Choroid plexus epithelial cell (primary cell): Measurements from ENCODE around the gene GAB3.

Experiments
- DNase-seq: peaks from one replicate; pipeline ENCODE4 v3.0.0-alpha.2; 2010; ENCODE audit warnings: low read depth
- H3K4me3 ChIP-seq: 2 replicates; pipeline ENCODE4 v1.5.1; 2011; ENCODE audit warnings: low read depth, mild to moderate bottlenecking, control low read depth, low read length, moderate library complexity
- TF ChIP-seq, protein P1 (sequence below): conservative IDR thresholded peaks from 2 replicates; pipeline ENCODE4 v1.5.1; 2011; ENCODE audit warnings: low read depth, mild to moderate bottlenecking, control low read depth, inconsistent platforms, low read length, moderate library complexity

GAB3 gene

DNA sequence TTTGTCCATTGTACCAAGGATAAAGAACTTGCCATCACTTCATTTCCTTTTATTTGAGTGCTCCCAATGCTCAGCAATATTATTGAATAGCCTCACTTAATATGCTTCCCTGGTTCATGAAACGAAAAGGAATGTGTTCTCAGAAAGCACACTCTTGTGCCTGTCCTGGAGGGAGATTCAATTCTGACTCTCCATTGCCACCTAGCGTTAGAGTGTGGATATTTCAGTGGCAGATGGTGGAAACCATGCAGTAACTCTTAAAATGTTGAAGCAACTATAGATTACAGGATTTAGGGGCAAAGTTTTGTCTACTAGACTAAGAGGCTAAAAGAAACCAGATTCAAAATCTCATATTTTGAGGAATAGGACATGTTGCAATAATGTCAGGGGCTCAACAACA, 36.0 kb downstream of the GAB3 start:
- peak; percentile 69 for DNase-seq
- no peak overlapping the region for H3K4me3 ChIP-seq
- TF ChIP-seq, protein P1, sequence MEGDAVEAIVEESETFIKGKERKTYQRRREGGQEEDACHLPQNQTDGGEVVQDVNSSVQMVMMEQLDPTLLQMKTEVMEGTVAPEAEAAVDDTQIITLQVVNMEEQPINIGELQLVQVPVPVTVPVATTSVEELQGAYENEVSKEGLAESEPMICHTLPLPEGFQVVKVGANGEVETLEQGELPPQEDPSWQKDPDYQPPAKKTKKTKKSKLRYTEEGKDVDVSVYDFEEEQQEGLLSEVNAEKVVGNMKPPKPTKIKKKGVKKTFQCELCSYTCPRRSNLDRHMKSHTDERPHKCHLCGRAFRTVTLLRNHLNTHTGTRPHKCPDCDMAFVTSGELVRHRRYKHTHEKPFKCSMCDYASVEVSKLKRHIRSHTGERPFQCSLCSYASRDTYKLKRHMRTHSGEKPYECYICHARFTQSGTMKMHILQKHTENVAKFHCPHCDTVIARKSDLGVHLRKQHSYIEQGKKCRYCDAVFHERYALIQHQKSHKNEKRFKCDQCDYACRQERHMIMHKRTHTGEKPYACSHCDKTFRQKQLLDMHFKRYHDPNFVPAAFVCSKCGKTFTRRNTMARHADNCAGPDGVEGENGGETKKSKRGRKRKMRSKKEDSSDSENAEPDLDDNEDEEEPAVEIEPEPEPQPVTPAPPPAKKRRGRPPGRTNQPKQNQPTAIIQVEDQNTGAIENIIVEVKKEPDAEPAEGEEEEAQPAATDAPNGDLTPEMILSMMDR: peak; percentile 69

DNA sequence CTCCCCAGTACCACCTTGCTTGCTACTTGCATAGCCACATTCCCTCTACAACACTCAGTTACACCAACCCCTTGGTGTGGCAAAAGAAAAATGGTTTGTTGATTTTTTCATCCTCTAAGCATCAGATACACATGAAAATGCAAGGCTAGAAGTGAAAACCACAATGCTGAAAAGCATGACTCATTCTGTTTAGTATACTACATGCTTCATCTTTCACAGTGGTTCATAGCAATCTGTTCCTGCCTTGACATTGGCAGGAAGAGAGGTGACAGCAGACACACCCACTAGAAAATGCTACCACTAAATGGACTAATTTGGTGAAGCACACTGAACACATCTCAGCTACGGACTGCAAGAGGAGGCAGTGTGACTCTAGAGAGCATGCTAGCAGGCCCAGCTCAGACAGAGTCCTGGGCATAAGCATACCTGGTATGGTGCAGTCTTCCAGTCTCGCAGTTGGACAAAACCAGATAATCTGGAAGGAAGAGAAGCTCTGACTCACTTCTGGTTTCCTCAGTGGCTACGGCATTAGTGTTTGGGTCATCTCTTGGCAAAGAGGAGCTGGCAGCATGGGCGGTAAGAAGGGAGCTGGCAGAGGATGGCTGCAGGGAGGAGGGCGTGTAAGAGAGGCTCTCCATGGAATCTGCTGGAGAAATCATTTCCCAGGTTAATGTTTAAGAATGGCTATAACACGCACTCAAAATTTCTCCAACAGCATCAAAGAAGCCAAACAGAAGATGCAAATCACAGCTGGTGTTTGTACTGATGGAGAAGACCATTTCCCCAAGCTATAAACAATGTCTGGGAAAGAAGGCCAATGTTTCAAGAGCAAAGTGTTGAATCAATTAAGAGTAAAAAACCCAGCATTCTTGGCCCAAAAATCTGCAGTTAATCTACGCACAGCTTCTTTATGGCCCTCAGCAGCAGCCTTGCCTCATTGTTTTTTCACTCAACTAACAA, 37.8 kb downstream of the GAB3 start:
- DNase-seq: peak; percentile 78
- TF ChIP-seq, protein P1: no peak
- H3K4me3 ChIP-seq: no peak overlapping the region

DNA sequence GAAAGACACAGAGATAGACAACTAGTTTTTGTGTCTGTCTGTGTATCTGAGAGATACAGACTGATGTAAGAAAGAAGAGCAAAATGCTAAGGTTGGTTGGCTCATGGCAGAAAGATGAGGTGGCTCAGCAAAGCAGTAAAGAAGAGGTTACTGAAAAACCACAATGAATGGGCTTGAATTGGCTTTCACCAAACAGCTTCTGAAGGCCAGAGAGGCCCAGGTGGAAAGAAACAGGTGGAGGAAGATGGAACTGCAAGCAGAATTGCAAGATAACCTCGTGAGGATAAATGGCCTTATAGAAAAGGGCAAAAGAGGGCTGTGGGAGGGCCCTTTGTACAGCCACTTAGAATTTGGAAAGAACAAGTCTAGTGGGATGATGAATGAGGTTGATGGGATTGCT, 39.6 kb downstream of the GAB3 start:
- TF ChIP-seq, protein P1: no peak
- no peak for DNase-seq

DNA sequence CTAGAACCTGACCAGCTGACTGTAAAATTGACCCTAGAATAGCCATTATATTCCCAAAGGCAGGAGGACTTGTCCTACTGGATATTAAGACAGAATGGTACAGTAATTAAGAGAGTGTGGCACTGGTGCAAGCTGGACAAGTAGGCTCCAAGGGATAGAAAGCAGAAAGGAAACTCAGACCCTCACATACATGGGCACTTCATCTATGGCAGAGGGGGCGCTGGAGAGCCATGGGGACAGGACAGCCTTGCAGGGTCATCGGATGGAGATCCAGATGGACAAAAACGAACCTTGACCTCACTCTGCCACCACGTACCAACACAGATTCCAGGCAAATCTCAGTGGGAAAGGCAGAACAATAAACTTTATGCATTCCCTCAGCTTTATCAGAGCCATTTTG, 40.6 kb downstream of the GAB3 start:
- no peak for DNase-seq
- TF ChIP-seq, protein P1: no peak
- no peak overlapping the region for H3K4me3 ChIP-seq

More for the DNA sequence above, 39.6 kb downstream of the GAB3 start:
- no peak overlapping the region for H3K4me3 ChIP-seq

DNA sequence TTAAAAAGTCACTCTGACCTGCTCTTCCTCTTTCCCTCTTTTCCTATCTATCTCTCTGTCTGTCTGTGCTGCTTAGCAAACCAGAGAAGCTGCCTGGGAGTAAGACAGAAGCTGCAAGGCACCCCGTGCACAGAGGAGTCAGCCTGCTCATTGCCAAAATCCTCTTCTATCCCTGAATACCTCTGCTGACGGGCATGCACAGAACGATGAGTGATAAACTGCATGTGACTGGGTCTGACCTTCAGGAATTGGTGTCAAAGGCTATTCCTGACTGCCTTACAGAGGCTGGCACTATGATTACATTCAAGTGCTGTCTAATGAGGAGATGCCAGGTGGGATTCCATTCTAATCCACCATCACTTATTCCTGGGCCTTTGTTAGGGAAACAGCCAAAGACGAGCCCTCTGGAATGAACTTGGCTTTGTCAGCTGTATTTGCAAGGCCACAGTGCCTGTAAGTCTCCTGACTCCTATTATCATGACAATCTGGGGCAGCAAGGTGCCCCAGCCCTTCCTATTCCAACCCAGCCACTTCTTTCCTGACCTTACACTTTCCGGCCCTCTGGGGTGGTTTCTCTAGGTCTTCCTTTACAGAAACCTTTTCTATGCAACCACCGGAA, 52.1 kb downstream of the GAB3 start:
- DNase-seq: no peak
- TF ChIP-seq, protein P1: no peak
- H3K4me3 ChIP-seq: no peak overlapping the region

DNA sequence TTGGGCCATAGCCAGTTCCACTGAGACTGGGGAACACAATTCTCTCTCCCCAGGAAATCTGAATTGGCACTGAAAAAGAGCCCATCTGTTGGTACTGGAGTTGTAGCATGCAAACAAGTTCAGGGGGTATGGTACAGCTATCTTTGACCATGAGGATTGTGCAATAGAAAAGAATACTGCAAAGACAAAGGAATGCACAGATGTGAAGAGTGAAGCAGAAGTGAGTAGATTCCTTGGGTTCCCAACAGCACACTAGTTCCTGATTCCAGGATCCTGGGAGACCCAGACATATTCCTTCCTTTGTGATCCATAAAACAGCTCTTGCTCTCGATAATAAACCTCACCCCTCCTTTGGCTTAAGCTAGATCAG, 54.2 kb downstream of the GAB3 start:
- TF ChIP-seq, protein P1: no peak
- H3K4me3 ChIP-seq: no peak overlapping the region
- DNase-seq: peak; percentile 53
